ENCODE results near the gene ME1. TPM values are rescaled to one million over a fixed set of nuclear protein-coding genes. Genes with fewer than 3 reads are reported as not detected.
A peak's percentile ranks its signal among the peaks of the same experiment; 100 is the strongest.

ME1 gene
- total RNA-seq, 1 donor from 2014 or later, result 7.9 TPM

DNA sequence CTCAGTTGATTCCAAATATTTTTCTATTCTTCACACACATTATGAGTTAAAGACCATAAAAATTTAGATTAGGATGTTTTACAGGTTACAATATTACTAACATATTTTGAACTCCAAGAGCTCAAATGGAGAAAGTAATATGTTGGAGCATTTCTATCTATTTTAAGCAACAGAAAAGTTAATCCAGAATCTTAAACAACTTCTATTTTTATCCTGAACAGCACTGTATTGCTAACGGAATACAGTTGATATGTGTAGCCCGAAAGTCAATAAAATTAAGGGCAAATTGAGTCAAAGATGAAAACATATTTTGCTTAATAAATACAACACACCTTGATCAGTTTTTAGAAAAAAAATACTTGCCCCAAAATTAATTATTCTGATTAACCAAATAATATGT lies 97.4 kb downstream of the ME1 start:
- no peak for DNase-seq (ENCODE audit: low spot score, unreplicated experiment)
- peaks cover 3% of the 10 kb centered on the region for H3K36me3 Mint-ChIP-seq (ENCODE audit: insufficient read depth)
- TF ChIP-seq, protein P1, sequence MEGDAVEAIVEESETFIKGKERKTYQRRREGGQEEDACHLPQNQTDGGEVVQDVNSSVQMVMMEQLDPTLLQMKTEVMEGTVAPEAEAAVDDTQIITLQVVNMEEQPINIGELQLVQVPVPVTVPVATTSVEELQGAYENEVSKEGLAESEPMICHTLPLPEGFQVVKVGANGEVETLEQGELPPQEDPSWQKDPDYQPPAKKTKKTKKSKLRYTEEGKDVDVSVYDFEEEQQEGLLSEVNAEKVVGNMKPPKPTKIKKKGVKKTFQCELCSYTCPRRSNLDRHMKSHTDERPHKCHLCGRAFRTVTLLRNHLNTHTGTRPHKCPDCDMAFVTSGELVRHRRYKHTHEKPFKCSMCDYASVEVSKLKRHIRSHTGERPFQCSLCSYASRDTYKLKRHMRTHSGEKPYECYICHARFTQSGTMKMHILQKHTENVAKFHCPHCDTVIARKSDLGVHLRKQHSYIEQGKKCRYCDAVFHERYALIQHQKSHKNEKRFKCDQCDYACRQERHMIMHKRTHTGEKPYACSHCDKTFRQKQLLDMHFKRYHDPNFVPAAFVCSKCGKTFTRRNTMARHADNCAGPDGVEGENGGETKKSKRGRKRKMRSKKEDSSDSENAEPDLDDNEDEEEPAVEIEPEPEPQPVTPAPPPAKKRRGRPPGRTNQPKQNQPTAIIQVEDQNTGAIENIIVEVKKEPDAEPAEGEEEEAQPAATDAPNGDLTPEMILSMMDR (IDR thresholded peaks at IDR 0.05; ENCODE audit: unreplicated experiment), result no peak
- no peaks in the 10 kb centered on the region for H3K4me1 Mint-ChIP-seq (ENCODE audit: low read depth)
- peaks cover 5% of the 10 kb centered on the region for H3K9me3 Mint-ChIP-seq (ENCODE audit: low read depth)
- peak overlapping the region; percentile 46 for H3K4me3 Mint-ChIP-seq (ENCODE audit: low read depth)
- H3K27me3 Mint-ChIP-seq, result no peaks in the 10 kb centered on the region
- no peak overlapping the region for H3K27ac Mint-ChIP-seq

DNA sequence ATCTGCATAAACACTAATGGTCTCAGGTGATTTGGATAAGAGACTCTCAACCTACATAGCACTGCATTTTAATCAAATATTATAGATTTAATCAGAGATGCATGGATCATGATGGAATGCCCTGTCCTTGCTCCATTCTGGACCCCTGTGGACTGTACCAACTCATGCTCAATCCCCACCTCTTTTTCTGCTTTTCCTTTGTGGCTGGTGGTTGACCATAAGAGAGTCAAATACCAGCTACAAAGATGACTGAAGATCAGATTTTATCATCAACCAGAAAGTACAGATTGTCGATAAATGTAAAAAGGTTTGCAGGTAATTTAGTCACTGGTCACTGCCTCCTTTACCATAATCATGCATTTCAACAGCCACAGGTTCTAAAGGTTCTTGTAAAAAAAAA lies 116.2 kb downstream of the ME1 start:
- no peak for DNase-seq (ENCODE audit: low spot score, unreplicated experiment)
- Mint-ChIP-seq H3K27ac (no peak overlapping the region), H3K4me1 (ENCODE audit: low read depth) (no peaks in the 10 kb centered on the region), H3K27me3 (no peaks in the 10 kb centered on the region), H3K4me3 (ENCODE audit: low read depth) (no peak overlapping the region), H3K36me3 (ENCODE audit: insufficient read depth) (peaks cover 3% of the 10 kb centered on the region), H3K9me3 (ENCODE audit: low read depth) (peaks cover 3% of the 10 kb centered on the region)
- TF ChIP-seq, protein P1 (IDR thresholded peaks at IDR 0.05; ENCODE audit: unreplicated experiment), result no peak

DNA sequence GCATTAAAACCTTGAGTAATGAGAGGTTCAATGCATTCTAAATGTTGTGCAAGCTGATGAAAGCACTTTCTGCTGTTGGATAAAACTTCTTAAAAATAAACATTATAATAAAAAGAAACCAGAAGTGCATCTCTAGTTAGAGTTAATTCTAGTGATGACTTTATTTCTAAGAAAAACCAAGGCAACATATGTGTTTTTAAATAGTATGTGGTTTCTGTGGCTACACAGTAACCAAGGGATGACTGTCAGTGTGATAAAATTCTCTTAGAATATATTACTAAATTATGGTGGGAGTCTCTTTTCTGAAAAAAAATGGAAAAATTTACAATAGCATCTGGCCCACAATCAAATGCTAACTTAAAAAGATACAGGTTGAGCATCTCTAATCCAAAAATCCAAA lies 117.0 kb downstream of the ME1 start:
- Mint-ChIP-seq H3K4me3 (ENCODE audit: low read depth) (no peak overlapping the region), H3K27me3 (no peaks in the 10 kb centered on the region), H3K4me1 (ENCODE audit: low read depth) (no peaks in the 10 kb centered on the region), H3K36me3 (ENCODE audit: insufficient read depth) (peaks cover 3% of the 10 kb centered on the region), H3K9me3 (ENCODE audit: low read depth) (peaks cover 3% of the 10 kb centered on the region), H3K27ac (no peak overlapping the region)
- TF ChIP-seq, protein P1 (IDR thresholded peaks at IDR 0.05; ENCODE audit: unreplicated experiment), result no peak
- no peak for DNase-seq (ENCODE audit: low spot score, unreplicated experiment)

DNA sequence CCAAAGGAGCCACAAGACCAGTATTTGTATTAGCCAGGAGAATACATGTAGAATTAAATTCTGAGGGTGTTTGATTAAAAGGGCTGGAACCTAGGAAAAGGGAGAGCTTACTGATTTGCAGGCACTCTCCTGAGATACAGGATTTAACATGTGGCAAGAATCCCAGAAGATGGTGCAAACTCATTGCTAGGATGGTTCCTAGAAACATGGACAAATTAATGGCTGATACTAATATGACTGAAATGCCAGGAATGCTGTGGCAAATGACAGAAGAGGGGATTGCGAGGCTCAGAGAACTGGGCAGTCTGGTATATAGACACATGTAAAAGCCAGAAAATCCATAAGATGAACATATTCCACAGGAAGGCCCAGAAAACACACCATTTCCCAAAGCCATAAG lies 119.6 kb downstream of the ME1 start:
- TF ChIP-seq, protein P1 (IDR thresholded peaks at IDR 0.05; ENCODE audit: unreplicated experiment), result no peak
- Mint-ChIP-seq H3K4me3 (ENCODE audit: low read depth) (no peak overlapping the region), H3K9me3 (ENCODE audit: low read depth) (no peaks in the 10 kb centered on the region), H3K27ac (no peak overlapping the region), H3K4me1 (ENCODE audit: low read depth) (no peaks in the 10 kb centered on the region), H3K36me3 (ENCODE audit: insufficient read depth) (no peaks in the 10 kb centered on the region), H3K27me3 (no peaks in the 10 kb centered on the region)
- no peak for DNase-seq (ENCODE audit: low spot score, unreplicated experiment)

DNA sequence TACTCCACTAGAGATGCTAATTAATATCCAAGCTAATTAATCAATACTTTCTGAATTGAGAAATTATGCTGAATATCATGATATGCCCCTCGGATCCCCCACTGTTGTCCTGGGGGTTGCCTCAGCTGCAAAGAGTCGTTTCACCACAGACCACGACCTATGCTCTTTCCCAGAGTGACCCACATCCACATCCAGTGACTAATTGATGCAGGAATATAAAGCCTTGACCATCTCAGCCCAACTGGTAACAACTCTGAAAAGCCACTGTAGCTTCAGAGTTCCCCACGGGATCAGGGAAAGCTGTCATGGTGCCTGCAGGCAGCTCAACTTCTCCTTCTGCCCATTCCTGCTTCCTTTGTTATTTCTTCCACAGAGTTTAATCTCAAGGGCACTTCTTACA lies 120.8 kb downstream of the ME1 start:
- H3K27ac Mint-ChIP-seq, result no peak overlapping the region
- H3K9me3 Mint-ChIP-seq (ENCODE audit: low read depth), result no peaks in the 10 kb centered on the region

More for the DNA sequence above, 120.8 kb downstream of the ME1 start:
- TF ChIP-seq, protein P1 (IDR thresholded peaks at IDR 0.05; ENCODE audit: unreplicated experiment), result no peak
- DNase-seq (ENCODE audit: low spot score, unreplicated experiment), result no peak
- Mint-ChIP-seq H3K27me3 (no peaks in the 10 kb centered on the region), H3K36me3 (ENCODE audit: insufficient read depth) (no peaks in the 10 kb centered on the region), H3K4me1 (ENCODE audit: low read depth) (no peaks in the 10 kb centered on the region), H3K4me3 (ENCODE audit: low read depth) (no peak overlapping the region)

Data from progenitor cell of endocrine pancreas (in vitro differentiated cells).